ENCODE data around the gene ERFE. TPM values are rescaled to one million over a fixed set of nuclear protein-coding genes. Genes with fewer than 3 reads are reported as not detected.

The ERFE gene
- total RNA-seq, 1 experiment from 2014 or later, result 39.5 TPM

DNA sequence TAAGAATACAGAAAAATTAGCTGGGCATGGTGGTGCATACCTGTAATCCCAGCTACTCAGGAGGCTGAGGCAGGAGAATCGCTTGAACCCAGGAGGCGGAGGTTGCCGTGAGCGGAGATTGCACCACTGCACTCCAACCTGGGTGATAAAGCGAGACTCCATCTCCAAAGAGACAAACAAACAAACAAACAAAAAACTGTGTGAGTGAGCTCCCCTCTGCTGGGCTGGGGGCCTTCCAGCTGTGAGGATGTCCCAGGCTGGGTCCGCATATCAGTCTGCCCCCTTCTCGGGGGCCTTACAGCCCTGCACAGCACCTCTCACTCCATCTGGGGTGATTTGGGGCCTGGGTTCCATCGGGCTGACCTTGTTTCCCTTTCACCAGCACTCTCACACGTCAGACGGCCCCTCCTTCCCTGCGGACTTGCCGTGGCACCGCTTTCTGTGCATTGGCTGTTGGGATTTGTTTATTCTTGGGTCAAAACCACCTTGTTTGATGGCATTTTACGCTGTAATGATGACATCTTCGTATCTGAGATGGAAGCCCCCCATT is 23.1 kb upstream of the ERFE start:
- no peak for DNase-seq (ENCODE audit: low read depth)
- in situ Hi-C loops (cut with HindIII; ENCODE audit: low pct_unique_long_range_greater_than_20kb, low sequenced_read_pairs), result no loop called here

- DNase-seq (ENCODE audit: low read depth), result no peak
- in situ Hi-C loops (cut with HindIII; ENCODE audit: low pct_unique_long_range_greater_than_20kb, low sequenced_read_pairs), result no loop called here
Measured at GRCh38 chr2:238136820-238137537, 21.8 kb upstream of the ERFE start.

GRCh38 chr2:238137885-238138284 is 20.9 kb upstream of the ERFE start:
- in situ Hi-C loops (cut with HindIII; ENCODE audit: low pct_unique_long_range_greater_than_20kb, low sequenced_read_pairs), result no loop called here
- DNase-seq (ENCODE audit: low read depth), result no peak

DNA sequence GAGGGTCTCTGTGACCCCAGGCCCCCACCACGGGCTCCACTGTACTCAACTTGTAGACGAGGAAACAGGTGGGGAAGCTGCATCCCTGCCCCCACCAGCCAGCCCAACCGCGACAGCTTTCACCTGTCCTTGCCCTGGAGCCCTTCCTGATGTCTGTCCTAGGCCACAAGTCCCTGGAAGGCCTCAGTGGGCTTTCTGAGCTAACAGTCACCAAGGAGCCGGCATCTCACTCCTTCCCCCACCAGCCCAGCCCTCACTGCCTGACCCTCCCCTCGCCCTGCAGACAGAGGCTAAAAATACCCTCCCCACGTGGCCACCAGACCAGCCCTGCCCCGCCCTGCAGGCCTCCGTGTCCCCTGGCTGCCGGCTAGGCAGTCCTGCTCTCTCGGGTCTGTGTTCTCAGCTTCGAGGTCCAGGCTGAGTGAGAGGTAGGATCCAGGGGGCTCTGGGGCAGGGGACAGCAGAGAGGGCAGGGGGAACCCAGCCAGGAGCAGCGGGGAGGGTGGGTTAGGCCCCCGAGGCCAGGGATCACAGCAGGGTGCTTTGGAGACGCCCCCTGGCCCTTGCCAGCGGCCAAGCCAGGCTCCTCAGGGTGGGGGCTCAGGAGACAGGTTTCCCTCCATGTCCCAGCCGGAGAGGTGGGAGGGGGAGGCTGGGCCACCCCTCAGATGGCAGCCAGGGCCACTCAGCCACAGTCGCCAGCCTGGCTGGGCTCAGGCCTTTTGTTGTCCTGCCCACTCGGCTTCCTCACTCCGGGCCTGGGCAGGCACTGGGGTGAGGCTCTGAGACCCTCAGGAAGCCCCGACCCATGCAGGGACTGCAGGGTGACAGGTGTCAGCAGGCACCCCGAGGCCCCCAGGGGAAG is 20.2 kb upstream of the ERFE start, which contains the start of gene KLHL30:
Gene KLHL30 (plus strand): TSS at position 338 of the 865 bp plus-strand sequence. CDS start 2,087 bp downstream, outside the sequence.
- in situ Hi-C loops (cut with HindIII; ENCODE audit: low pct_unique_long_range_greater_than_20kb, low sequenced_read_pairs), result no loop called here

GRCh38 chr2:238139196-238140039 is 19.4 kb upstream of the ERFE start:
- in situ Hi-C loops (cut with HindIII; ENCODE audit: low pct_unique_long_range_greater_than_20kb, low sequenced_read_pairs), result no loop called here
- no peak for DNase-seq (ENCODE audit: low read depth)

More for the DNA sequence above, 20.2 kb upstream of the ERFE start, which contains the start of gene KLHL30:
- DNase-seq (ENCODE audit: low read depth), result no peak

DNA sequence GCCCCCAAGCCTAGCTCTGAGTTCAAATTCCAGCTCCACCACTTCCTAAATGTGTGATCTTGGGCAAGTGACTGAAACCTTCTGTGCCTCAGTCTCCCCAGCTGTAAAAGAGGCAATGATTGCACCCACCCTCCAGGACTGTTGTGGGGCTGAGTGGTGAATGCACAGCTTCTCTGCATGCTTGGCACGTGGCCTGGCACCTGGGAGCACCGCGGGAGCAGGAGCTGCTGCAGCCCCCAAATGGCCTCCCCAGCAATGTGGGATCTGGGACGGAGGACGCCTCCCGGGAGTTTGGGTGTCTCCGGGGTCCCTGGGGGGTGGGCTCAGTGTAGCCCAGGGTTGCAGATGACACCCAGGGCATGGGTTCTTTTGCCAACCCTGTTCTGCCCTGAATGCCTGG is 18.7 kb upstream of the ERFE start:
- in situ Hi-C loops (cut with HindIII; ENCODE audit: low pct_unique_long_range_greater_than_20kb, low sequenced_read_pairs), result no loop called here
- no peak for DNase-seq (ENCODE audit: low read depth)

DNA sequence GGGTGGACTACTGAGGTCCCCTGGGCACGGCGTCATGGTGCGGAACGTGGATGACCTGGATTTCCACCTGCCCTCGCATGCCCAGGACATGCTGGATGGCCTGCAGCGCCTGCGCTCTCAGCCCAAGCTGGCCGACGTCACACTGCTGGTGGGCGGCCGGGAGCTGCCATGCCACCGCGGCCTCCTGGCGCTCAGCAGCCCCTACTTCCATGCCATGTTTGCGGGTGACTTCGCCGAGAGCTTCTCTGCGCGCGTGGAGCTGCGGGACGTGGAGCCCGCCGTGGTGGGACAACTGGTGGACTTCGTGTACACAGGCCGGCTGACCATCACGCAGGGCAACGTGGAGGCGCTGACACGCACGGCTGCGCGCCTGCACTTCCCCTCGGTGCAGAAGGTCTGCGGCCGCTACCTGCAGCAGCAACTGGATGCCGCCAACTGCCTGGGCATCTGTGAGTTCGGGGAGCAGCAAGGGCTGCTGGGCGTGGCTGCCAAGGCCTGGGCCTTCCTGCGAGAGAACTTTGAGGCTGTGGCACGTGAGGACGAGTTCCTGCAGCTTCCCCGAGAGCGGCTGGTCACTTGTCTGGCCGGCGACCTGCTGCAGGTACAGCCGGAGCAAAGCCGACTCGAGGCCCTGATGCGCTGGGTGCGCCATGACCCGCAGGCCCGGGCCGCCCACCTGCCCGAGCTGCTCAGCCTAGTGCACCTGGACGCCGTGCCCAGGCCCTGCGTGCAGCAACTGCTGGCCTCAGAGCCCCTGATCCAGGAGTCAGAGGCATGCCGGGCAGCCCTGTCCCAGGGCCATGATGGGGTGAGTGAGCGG is 17.8 kb upstream of the ERFE start:
- in situ Hi-C loops (cut with HindIII; ENCODE audit: low pct_unique_long_range_greater_than_20kb, low sequenced_read_pairs), result no loop called here
- DNase-seq (ENCODE audit: low read depth), result no peak

- DNase-seq (ENCODE audit: low read depth), result peak; percentile 40
- in situ Hi-C loops (cut with HindIII; ENCODE audit: low pct_unique_long_range_greater_than_20kb, low sequenced_read_pairs), result no loop called here
Measured at GRCh38 chr2:238141541-238142318, 17.0 kb upstream of the ERFE start.

- in situ Hi-C loops (cut with HindIII; ENCODE audit: low pct_unique_long_range_greater_than_20kb, low sequenced_read_pairs), result no loop called here
- no peak for DNase-seq (ENCODE audit: low read depth)
Measured at GRCh38 chr2:238142382-238143205, 16.2 kb upstream of the ERFE start.

DNA sequence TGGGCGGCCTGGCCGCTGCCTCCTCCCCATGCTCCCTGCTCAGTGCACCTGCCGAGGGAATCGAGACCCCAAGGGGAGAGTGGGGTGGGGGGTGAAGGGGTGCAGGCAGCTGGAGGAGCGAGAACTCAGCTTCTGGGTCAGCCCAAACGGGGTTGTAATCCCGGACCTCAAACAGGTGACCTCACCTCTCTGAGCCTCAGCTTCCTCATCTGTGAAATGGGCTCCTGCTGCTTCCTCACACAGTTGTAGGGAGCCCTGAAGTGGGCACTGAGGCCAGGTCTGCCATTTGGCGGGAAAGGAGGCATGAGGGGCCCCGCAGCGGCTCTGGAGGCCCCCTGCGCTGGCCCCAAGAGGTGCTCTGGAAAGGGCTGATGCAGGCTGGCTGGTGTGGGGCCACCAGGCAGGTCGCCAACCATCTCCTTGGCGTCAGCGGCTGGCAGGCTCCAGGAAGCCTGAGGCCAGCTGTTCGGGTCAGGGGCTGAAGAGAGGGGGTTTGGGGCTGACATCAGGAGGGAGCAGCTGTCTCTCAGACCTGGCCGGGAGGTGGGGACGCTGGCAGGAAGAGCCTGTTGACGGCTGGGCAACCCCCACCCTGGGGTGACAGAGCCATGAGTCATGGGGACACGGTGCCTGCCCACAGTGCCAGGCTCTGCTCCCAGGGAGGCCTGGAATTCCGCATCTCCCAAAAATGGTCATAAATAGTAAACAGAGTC is 15.4 kb upstream of the ERFE start:
- in situ Hi-C loops (cut with HindIII; ENCODE audit: low pct_unique_long_range_greater_than_20kb, low sequenced_read_pairs), result no loop called here
- DNase-seq (ENCODE audit: low read depth), result peak; percentile 44

DNA sequence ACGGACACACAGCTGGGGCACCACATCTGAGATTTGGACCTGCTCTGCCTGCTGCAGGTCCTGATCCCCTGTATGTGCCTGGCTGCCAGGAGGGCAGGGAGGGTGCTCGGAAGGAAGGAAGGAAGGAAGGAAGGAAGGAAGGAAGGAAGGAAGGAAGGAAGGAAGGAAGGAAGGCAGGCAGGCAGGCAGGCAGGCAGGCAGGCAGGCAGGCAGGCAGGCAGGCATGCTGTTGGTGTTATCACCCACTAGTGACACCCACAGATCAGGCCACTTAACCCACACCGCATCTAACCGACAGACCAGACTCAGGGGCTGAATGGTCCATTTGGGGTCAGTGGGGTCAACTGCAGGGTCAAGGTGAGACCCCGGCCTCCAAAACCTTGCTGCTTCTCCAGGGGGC is 14.5 kb upstream of the ERFE start:
- no peak for DNase-seq (ENCODE audit: low read depth)
- in situ Hi-C loops (cut with HindIII; ENCODE audit: low pct_unique_long_range_greater_than_20kb, low sequenced_read_pairs), result no loop called here

DNA sequence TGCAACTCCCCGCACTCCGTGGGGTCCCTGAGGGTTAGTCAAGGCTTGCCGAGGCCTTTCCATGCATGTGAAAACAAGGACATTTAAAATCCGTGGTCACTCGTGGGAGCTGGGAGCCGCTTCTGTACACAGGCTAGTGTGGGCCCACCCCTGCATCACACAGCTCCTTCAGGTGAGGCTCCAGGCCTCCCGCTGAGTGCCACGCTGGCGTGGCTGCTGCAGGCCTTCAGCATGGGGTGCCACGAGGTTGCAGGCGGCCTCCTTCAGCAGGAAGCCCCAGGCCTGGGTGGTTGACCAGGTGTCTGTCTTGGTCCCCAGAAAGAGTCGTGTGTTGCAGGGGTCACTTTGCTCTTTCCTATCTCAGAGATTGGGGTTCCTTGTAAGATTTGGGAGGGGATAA is 13.7 kb upstream of the ERFE start:
- DNase-seq (ENCODE audit: low read depth), result no peak
- in situ Hi-C loops (cut with HindIII; ENCODE audit: low pct_unique_long_range_greater_than_20kb, low sequenced_read_pairs), result no loop called here

DNA sequence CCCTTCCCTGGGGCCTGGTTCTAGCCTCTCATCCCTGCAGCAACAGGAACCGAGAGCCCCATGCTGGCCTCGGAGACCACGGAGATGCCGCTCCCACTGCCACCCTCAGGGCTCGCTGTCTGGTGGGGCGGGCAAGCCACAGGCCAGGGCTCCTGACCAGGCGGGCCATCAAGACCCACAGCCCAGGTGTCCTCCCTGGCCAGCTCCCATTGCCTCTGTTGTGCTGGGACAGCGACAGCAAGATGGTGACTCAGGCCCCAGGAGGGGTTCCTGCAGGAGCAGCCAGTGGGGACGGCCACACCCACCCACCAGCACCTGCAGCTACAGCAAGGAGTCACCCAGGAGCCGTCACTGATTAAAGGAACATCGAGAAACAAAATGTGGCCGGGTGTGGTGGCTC is 12.9 kb upstream of the ERFE start:
- in situ Hi-C loops (cut with HindIII; ENCODE audit: low pct_unique_long_range_greater_than_20kb, low sequenced_read_pairs), result no loop called here
- DNase-seq (ENCODE audit: low read depth), result no peak

DNA sequence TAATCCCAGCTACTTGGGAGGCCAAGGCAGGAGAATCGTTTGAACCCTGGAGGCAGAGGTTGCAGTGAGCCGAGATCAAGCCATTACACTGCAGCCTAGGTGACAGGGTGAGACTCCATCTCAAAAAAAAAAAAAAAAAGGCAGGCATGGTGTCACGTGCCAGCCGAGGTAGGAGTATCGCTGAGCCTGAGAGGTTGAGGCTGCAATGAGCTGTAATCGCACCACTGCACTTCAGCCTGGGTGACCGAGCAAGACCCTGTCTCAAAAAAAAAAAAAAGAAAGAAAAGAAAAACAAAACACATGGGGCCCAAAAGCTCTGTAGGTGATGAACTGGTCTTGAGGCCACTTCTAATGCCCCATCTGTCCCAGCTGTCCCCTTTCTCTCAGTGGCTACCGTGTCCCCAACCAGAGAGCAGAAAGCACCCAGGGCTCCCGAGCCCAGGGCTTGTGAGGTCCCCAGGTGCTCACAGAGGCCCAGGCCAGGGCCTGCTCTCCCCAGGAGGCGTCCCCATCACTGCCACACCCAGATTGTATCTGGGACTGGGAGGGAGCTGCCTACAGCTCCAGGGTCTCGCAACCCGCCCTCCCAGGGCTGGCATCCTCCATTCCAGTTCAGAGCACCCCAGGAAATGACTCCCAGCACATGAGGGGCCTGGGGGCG is 11.8 kb upstream of the ERFE start:
- DNase-seq (ENCODE audit: low read depth), result peak; percentile 64

DNA sequence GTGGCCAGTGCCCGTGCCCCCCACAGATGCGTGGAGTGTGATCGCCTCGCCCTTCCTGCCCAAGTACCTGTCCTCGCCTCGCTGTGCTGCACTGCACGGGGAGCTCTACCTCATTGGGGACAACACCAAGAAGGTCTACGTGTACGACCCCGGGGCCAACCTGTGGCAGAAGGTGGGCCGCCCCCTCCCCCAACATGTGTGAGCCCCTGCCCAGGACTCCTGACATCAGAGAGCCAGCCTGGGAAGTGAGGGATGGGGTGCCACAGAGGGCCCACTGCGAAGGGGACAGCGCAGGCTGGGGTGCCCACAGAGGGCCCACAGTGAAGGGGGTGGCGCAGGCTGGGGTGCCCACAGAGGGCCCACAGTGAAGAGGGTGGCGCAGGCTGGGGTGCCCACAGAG is 9.8 kb upstream of the ERFE start:
- DNase-seq (ENCODE audit: low read depth), result no peak
- in situ Hi-C loops (cut with HindIII; ENCODE audit: low pct_unique_long_range_greater_than_20kb, low sequenced_read_pairs), result no loop called here

More for the DNA sequence above, 11.8 kb upstream of the ERFE start:
- in situ Hi-C loops (cut with HindIII; ENCODE audit: low pct_unique_long_range_greater_than_20kb, low sequenced_read_pairs), result no loop called here

All from Caki2 (cell line).